ENCODE results near the gene ZSCAN26. TPM values are rescaled to one million over a fixed set of nuclear protein-coding genes. Genes with fewer than 3 reads are reported as not detected.

Gene ZSCAN26
- total RNA-seq, 4 donors from 2014 or later = 15.1 to 28.2 (median 24.1) TPM

GRCh38 chr6:28254121-28254519 lies 12.8 kb upstream of the ZSCAN26 start:
- TF ChIP-seq POLR2AphosphoS5 (IDR thresholded peaks at IDR 0.05) = no peak
- TF ChIP-seq CTCF (IDR thresholded peaks at IDR 0.05) = no peak
- no peak for TF ChIP-seq EP300 (IDR thresholded peaks at IDR 0.05)
- no peak for TF ChIP-seq POLR2A (IDR thresholded peaks at IDR 0.05; ENCODE audit: low read depth)
- Histone ChIP-seq H3K36me3 (peaks cover 0 to 5% (median 2%) of the 10 kb centered on the region in 4 donors), H3K9me3 (peaks cover 0 to under 1% (median 0%) of the 10 kb centered on the region in 4 donors), H3K27me3 (no peaks in the 10 kb centered on the region), H3K4me1 (peaks cover 17 to 39% (median 30%) of the 10 kb centered on the region in 4 donors), H3K4me3 (no peak overlapping the region), H3K27ac (replicated peaks in 1 of 4) (no peak overlapping the region)
- WGBS = 82% methylated on average over 1 of the region's 1 CpG
- DNase-seq (ENCODE audit: extremely low spot score) = no peak
- intact Hi-C loops (cut with DNase I) = no loop called here

- WGBS = 0% methylated on average over 1 of the region's 1 CpG
- peaks cover 9 to 20% (median 18%) of the 10 kb centered on the region in 4 donors for H3K4me1 ChIP-seq
- no peak overlapping the region for H3K27ac ChIP-seq (replicated peaks in 1 of 4)
- peaks cover 0 to 22% (median 10%) of the 10 kb centered on the region in 4 donors for H3K9me3 ChIP-seq
- H3K27me3 ChIP-seq = no peaks in the 10 kb centered on the region
- DNase-seq (ENCODE audit: extremely low spot score) = no peak
- H3K4me3 ChIP-seq = no peak overlapping the region
- H3K36me3 ChIP-seq = no peaks in the 10 kb centered on the region
- no peak for TF ChIP-seq POLR2AphosphoS5 (IDR thresholded peaks at IDR 0.05)
- TF ChIP-seq EP300 (IDR thresholded peaks at IDR 0.05) = no peak
- TF ChIP-seq POLR2A (IDR thresholded peaks at IDR 0.05; ENCODE audit: low read depth) = no peak
- no peak for TF ChIP-seq CTCF (IDR thresholded peaks at IDR 0.05)
- intact Hi-C loops (cut with DNase I) = no loop called here
Measured at GRCh38 chr6:28257042-28257441, 9.9 kb upstream of the ZSCAN26 start.

- Histone ChIP-seq H3K36me3 (no peaks in the 10 kb centered on the region), H3K4me3 (peak within 1 kb of the TSS; percentile 54 to 61 (median 58)), H3K4me1 (peaks cover 0 to 12% (median 10%) of the 10 kb centered on the region in 4 donors), H3K27me3 (no peaks in the 10 kb centered on the region), H3K27ac (replicated peaks in 1 of 4) (peak within 1 kb of the TSS in 3 of 4 donors; percentile 1 to 29 (median 22)), H3K9me3 (peaks cover 0 to 22% (median 10%) of the 10 kb centered on the region in 4 donors)
- TF ChIP-seq POLR2AphosphoS5 (IDR thresholded peaks at IDR 0.05) (peak; percentile 80 to 81), EP300 (IDR thresholded peaks at IDR 0.05) (no peak)
- no peak for DNase-seq (ENCODE audit: extremely low spot score)
- intact Hi-C loops (cut with DNase I) = no loop called here
- 27% methylated on average over 38 of the region's 58 CpGs for WGBS
Measured at GRCh38 chr6:28258877-28259777, 7.8 kb upstream of the ZSCAN26 start, which contains the start of gene NKAPL. TSS of gene NKAPL (plus strand) at chr6:28259297. CDS start at chr6:28259372, 75 bp downstream.

GRCh38 chr6:28263922-28264321 lies 3.0 kb upstream of the ZSCAN26 start:
- Histone ChIP-seq H3K36me3 (no peaks in the 10 kb centered on the region), H3K27ac (replicated peaks in 1 of 4) (no peak overlapping the region), H3K9me3 (peaks cover 0 to 22% (median 10%) of the 10 kb centered on the region in 4 donors), H3K27me3 (no peaks in the 10 kb centered on the region), H3K4me1 (peaks cover 17 to 31% (median 29%) of the 10 kb centered on the region in 4 donors), H3K4me3 (no peak overlapping the region)
- TF ChIP-seq POLR2A (IDR thresholded peaks at IDR 0.05; ENCODE audit: low read depth) = no peak
- TF ChIP-seq EP300 (IDR thresholded peaks at IDR 0.05) = no peak
- intact Hi-C loops (cut with DNase I) = loop anchor here (5.0 kb wide), 1 partner anchor 37 kb away; the partner anchor contains the start of gene ZSCAN9
- 23% methylated on average over 2 of the region's 2 CpGs for WGBS
- no peak for DNase-seq (ENCODE audit: extremely low spot score)

- no peak for TF ChIP-seq POLR2AphosphoS5 (IDR thresholded peaks at IDR 0.05)
- no peak for TF ChIP-seq CTCF (IDR thresholded peaks at IDR 0.05)
- TF ChIP-seq EP300 (IDR thresholded peaks at IDR 0.05) = no peak
- no peak for TF ChIP-seq POLR2A (IDR thresholded peaks at IDR 0.05; ENCODE audit: low read depth)
- Histone ChIP-seq H3K27me3 (no peaks in the 10 kb centered on the region), H3K4me3 (no peak overlapping the region), H3K4me1 (peaks cover 17 to 32% (median 29%) of the 10 kb centered on the region in 4 donors), H3K9me3 (peaks cover 0 to 14% (median 6%) of the 10 kb centered on the region in 4 donors), H3K36me3 (no peaks in the 10 kb centered on the region), H3K27ac (replicated peaks in 1 of 4) (no peak overlapping the region)
- no peak for DNase-seq (ENCODE audit: extremely low spot score)
- 67% methylated on average over 4 of the region's 4 CpGs for WGBS
- intact Hi-C loops (cut with DNase I) = loop anchor here (5.0 kb wide), 3 partner anchors 38 to 123 kb away; partner anchors contain the start of genes ZKSCAN8 and ZSCAN9
Measured at GRCh38 chr6:28264834-28265401, 2.0 kb upstream of the ZSCAN26 start.
